SK-N-SH treated with all-trans-retinoic acid at 6 μM for 48 hours (cell line): ENCODE measurements around the gene ARFGAP3.

Experiments
- ATAC-seq: fragments of 200-7000 bp; cut with Tn5 transposase; 3 replicates; pipeline ENCODE4 v1.9.1; 2020; ENCODE audit warnings: mild to moderate bottlenecking, moderate library complexity
- ARNTL ChIP-seq: fragments of 450-650 bp; formaldehyde crosslinking; IDR thresholded peaks from 2 replicates; pipeline ENCODE4 v1.5.0; 2020; ENCODE audit warnings: low read depth, mild to moderate bottlenecking, moderate library complexity, borderline replicate concordance
- CSDC2 ChIP-seq: fragments of 250-450 bp; sonication (Bioruptor Pico); IDR thresholded peaks from 2 replicates; pipeline ENCODE4 v1.5.0; 2020; ENCODE audit warnings: mild to moderate bottlenecking, moderate library complexity
- ESRRG ChIP-seq: fragments of 250-450 bp; sonication (Bioruptor Pico); IDR thresholded peaks from 2 replicates; pipeline ENCODE4 v1.6.1; 2021; ENCODE audit warnings: mild to moderate bottlenecking
- GLIS3 ChIP-seq: fragments of 250-450 bp; sonication (Bioruptor Pico); IDR thresholded peaks from 2 replicates; pipeline ENCODE4 v1.5.0; 2020; ENCODE audit warnings: mild to moderate bottlenecking, moderate library complexity
- ISL1 ChIP-seq: fragments of 250-450 bp; sonication (Bioruptor Pico); IDR thresholded peaks from 2 replicates; pipeline ENCODE4 v2.1.2; 2022; ENCODE audit warnings: mild to moderate bottlenecking, moderate library complexity
- PPARA ChIP-seq: fragments of 250-450 bp; sonication (Bioruptor Pico); IDR thresholded peaks from 2 replicates; pipeline ENCODE4 v1.5.0; 2020; ENCODE audit warnings: mild to moderate bottlenecking, borderline replicate concordance
- RARB ChIP-seq: fragments of 250-450 bp; sonication (Bioruptor Pico); IDR thresholded peaks from 2 replicates; pipeline ENCODE4 v1.8.0; 2021; ENCODE audit warnings: mild to moderate bottlenecking, moderate library complexity
- TCF4 ChIP-seq: fragments of 250-450 bp; sonication (Bioruptor Pico); IDR thresholded peaks from 2 replicates; pipeline ENCODE4 v1.8.0; 2021; ENCODE audit warnings: mild to moderate bottlenecking, moderate library complexity, borderline replicate concordance
- TOX ChIP-seq: fragments of 250-450 bp; sonication (Bioruptor Pico); IDR thresholded peaks from 2 replicates; pipeline ENCODE4 v1.8.0; 2021; ENCODE audit warnings: mild to moderate bottlenecking, moderate library complexity, borderline replicate concordance
- ZC3H10 ChIP-seq: fragments of 250-450 bp; sonication (Bioruptor Pico); IDR thresholded peaks from 2 replicates; pipeline ENCODE4 v1.5.1; 2021; ENCODE audit warnings: mild to moderate bottlenecking, moderate library complexity
- ZFP3 ChIP-seq: fragments of 250-450 bp; sonication (Bioruptor Pico); IDR thresholded peaks from 2 replicates; pipeline ENCODE4 v1.5.0; 2020; ENCODE audit warnings: mild to moderate bottlenecking, moderate library complexity
- ZFP30 ChIP-seq: fragments of 450-650 bp; formaldehyde crosslinking; IDR thresholded peaks from 2 replicates; pipeline ENCODE4 v1.5.0; 2022; ENCODE audit warnings: mild to moderate bottlenecking, moderate library complexity
- ZNF565 ChIP-seq: fragments of 450-650 bp; formaldehyde crosslinking; conservative IDR thresholded peaks from 2 replicates; pipeline ENCODE4 v1.5.0; 2020; ENCODE audit warnings: low read depth, mild to moderate bottlenecking, moderate library complexity
- ZNF8 ChIP-seq: fragments of 450-650 bp; formaldehyde crosslinking; IDR thresholded peaks from 2 replicates; pipeline ENCODE4 v1.5.0; 2020; ENCODE audit warnings: mild to moderate bottlenecking, moderate library complexity
- TF ChIP-seq, protein P1 (sequence below): fragments of 250-450 bp; sonication (Bioruptor Pico); IDR thresholded peaks from 2 replicates; pipeline ENCODE4 v1.5.0; 2020; ENCODE audit warnings: mild to moderate bottlenecking, moderate library complexity
- TF ChIP-seq, protein P2 (sequence below): fragments of 250-450 bp; sonication (Bioruptor Pico); IDR thresholded peaks from 2 replicates; pipeline ENCODE4 v1.8.0; 2020; ENCODE audit warnings: mild to moderate bottlenecking, moderate library complexity, borderline replicate concordance
- TF ChIP-seq, protein P3 (sequence below): fragments of 250-450 bp; sonication (Bioruptor Pico); IDR thresholded peaks from 2 replicates; pipeline ENCODE4 v1.8.0; 2021; ENCODE audit warnings: low read depth, mild to moderate bottlenecking, moderate library complexity, borderline replicate concordance
- TF ChIP-seq, protein P4 (sequence below): fragments of 250-450 bp; sonication (Bioruptor Pico); IDR thresholded peaks from 2 replicates; pipeline ENCODE4 v1.5.1; 2020; ENCODE audit warnings: low read depth, mild to moderate bottlenecking, moderate library complexity

ARFGAP3 gene

DNA sequence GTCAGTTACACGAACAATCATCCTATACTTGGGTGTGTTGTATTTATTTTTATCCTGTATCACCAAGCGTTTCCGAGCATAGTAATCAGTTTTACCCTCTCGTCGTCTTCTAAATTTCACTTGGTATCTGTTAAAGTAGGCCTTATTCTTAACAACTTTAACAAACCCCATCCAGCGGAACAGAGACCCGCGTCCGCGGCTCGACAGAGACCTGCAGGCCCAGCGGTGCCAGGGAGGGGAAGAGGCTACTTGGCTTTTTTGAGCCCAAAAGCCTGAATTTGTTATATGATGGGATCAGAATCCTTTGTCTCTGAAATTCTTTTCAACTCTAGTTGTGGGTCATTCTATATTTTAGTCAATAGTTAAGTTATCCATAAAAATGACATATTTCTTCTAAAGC is 79.9 kb downstream of the ARFGAP3 start:
- TF ChIP-seq, protein P1, sequence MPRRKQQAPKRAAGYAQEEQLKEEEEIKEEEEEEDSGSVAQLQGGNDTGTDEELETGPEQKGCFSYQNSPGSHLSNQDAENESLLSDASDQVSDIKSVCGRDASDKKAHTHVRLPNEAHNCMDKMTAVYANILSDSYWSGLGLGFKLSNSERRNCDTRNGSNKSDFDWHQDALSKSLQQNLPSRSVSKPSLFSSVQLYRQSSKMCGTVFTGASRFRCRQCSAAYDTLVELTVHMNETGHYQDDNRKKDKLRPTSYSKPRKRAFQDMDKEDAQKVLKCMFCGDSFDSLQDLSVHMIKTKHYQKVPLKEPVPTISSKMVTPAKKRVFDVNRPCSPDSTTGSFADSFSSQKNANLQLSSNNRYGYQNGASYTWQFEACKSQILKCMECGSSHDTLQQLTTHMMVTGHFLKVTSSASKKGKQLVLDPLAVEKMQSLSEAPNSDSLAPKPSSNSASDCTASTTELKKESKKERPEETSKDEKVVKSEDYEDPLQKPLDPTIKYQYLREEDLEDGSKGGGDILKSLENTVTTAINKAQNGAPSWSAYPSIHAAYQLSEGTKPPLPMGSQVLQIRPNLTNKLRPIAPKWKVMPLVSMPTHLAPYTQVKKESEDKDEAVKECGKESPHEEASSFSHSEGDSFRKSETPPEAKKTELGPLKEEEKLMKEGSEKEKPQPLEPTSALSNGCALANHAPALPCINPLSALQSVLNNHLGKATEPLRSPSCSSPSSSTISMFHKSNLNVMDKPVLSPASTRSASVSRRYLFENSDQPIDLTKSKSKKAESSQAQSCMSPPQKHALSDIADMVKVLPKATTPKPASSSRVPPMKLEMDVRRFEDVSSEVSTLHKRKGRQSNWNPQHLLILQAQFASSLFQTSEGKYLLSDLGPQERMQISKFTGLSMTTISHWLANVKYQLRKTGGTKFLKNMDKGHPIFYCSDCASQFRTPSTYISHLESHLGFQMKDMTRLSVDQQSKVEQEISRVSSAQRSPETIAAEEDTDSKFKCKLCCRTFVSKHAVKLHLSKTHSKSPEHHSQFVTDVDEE (CRISPR knock-in tag), result no peak
- TF ChIP-seq RARB (CRISPR knock-in tag), result no peak
- no peak for ATAC-seq

DNA sequence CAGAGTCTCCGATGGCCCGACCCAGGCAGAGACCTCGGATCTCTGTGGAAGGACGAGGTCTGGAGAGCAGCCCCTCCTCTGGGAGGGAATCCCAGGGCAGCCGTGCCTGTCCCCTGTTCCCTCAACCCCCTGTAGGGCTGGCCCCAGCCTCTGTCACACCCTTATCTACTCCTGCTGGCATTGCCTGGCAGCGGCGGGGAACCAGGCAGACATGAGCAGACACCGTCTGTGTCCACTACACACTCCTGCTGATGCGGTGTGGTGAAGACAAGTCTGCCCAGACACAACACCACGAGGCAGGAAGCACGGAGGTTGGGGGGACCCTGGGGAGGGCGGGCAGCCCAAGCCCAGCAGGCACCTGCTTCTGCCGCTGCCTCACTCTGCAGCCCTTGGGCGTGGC is 83.9 kb downstream of the ARFGAP3 start:
- ATAC-seq, result no peak
- TF ChIP-seq GLIS3 (CRISPR knock-in tag), result no peak
- TF ChIP-seq TOX (CRISPR knock-in tag), result no peak
- TF ChIP-seq, protein P2, sequence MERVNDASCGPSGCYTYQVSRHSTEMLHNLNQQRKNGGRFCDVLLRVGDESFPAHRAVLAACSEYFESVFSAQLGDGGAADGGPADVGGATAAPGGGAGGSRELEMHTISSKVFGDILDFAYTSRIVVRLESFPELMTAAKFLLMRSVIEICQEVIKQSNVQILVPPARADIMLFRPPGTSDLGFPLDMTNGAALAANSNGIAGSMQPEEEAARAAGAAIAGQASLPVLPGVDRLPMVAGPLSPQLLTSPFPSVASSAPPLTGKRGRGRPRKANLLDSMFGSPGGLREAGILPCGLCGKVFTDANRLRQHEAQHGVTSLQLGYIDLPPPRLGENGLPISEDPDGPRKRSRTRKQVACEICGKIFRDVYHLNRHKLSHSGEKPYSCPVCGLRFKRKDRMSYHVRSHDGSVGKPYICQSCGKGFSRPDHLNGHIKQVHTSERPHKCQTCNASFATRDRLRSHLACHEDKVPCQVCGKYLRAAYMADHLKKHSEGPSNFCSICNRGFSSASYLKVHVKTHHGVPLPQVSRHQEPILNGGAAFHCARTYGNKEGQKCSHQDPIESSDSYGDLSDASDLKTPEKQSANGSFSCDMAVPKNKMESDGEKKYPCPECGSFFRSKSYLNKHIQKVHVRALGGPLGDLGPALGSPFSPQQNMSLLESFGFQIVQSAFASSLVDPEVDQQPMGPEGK, result no peak
- TF ChIP-seq ESRRG, result no peak
- TF ChIP-seq, protein P1 (CRISPR knock-in tag), result no peak
- TF ChIP-seq, protein P3, sequence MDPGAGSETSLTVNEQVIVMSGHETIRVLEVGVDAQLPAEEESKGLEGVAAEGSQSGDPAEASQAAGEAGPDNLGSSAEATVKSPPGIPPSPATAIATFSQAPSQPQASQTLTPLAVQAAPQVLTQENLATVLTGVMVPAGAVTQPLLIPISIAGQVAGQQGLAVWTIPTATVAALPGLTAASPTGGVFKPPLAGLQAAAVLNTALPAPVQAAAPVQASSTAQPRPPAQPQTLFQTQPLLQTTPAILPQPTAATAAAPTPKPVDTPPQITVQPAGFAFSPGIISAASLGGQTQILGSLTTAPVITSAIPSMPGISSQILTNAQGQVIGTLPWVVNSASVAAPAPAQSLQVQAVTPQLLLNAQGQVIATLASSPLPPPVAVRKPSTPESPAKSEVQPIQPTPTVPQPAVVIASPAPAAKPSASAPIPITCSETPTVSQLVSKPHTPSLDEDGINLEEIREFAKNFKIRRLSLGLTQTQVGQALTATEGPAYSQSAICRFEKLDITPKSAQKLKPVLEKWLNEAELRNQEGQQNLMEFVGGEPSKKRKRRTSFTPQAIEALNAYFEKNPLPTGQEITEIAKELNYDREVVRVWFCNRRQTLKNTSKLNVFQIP, result no peak
- no peak for TF ChIP-seq RARB (CRISPR knock-in tag)
- no peak for TF ChIP-seq PPARA
- TF ChIP-seq ARNTL (CRISPR knock-in tag), result no peak
- TF ChIP-seq, all 23 proteins: peak for 0

DNA sequence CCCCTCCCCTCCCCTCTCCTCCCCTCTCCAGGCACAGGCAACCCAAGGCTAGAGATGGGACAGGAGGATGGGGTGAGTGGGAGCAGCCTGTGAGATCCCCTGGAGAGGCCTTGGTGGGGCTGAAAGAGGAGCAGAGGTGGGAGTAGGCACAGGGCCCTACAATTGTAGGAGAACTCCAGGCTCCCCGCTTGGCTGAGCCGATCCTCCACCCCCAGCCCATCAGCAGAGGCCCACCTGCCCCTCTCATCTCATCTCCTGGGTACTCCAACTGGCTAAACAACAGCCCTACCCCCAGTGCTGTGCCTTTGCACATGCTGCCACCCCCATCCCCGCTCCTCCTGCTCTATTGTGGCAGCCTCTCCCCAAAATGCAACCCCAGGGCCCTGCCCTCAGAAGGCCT is 84.4 kb downstream of the ARFGAP3 start:
- TF ChIP-seq, protein P4, sequence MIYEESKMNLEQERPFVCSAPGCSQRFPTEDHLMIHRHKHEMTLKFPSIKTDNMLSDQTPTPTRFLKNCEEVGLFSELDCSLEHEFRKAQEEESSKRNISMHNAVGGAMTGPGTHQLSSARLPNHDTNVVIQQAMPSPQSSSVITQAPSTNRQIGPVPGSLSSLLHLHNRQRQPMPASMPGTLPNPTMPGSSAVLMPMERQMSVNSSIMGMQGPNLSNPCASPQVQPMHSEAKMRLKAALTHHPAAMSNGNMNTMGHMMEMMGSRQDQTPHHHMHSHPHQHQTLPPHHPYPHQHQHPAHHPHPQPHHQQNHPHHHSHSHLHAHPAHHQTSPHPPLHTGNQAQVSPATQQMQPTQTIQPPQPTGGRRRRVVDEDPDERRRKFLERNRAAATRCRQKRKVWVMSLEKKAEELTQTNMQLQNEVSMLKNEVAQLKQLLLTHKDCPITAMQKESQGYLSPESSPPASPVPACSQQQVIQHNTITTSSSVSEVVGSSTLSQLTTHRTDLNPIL (CRISPR knock-in tag), result no peak
- TF ChIP-seq ZFP3, result no peak
- TF ChIP-seq ZNF8 (CRISPR knock-in tag), result no peak
- TF ChIP-seq ZFP30 (CRISPR knock-in tag), result no peak
- ATAC-seq, result no peak

DNA sequence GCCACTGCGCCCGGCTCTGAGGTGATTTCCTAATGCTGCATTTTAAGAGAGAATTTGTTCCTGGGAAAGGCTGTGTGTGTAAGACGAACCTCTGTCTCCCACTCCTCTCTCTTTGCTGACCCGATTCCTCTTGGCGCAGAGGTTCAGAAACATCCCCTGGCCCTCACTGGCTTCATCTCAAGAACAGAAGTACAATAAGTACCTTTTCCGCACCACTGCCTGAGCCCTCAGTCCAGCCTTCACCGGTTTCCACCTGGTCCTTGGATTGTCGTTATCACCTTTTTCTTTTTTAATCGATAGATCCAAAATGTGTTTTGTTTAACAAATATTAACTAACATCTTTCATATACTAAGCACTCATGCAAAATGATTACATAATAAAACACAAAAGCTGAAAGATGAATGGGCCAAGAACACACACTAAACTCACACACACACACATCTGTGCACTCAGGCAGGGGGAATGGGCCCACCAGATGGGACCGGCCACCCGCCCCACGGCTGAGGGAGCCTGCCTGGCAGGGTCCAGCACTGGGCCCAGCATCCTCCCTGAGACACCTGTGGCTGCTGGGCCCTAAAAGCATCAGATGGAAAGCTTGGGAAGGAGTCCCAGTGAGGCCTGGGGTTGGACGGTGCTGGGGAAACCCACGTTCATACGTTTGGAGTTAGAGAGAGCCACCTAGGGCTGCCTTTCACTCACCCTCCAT is 86.0 kb downstream of the ARFGAP3 start:
- ATAC-seq, result no peak
- no peak for TF ChIP-seq ZNF565
- no peak for TF ChIP-seq ZFP30 (CRISPR knock-in tag)
- TF ChIP-seq, protein P3, result no peak
- no peak for TF ChIP-seq CSDC2
- TF ChIP-seq, protein P4 (CRISPR knock-in tag), result no peak
- TF ChIP-seq ISL1 (CRISPR knock-in tag), result no peak
- TF ChIP-seq TCF4 (CRISPR knock-in tag), result no peak
- no peak for TF ChIP-seq ZC3H10 (CRISPR knock-in tag)
